Coronary artery (tissue), 2 donors: Measurements from ENCODE around the gene DNAH1.

Experiments
- DNase-seq: peaks from one replicate; pipeline ENCODE4 v3.0.0-alpha.2; 2017; ENCODE audit warnings: low spot score
- H3K27ac ChIP-seq, 2 donors: fragments of 200-600 bp; sonication (generic); one replicate each; pipeline ENCODE4 v1.5.1; 2016 to 2019
- H3K4me3 ChIP-seq: fragments of 200-600 bp; sonication (generic); 2 replicates; pipeline ENCODE4 v1.5.1; 2016; ENCODE audit warnings: mild to moderate bottlenecking, moderate library complexity
- TF ChIP-seq, protein P1 (sequence below): fragments of 200-600 bp; sonication (generic); IDR thresholded peaks from one replicate; pipeline ENCODE4 v1.5.1; 2019; ENCODE audit warnings: antibody characterized with exemption

DNAH1 gene

DNA sequence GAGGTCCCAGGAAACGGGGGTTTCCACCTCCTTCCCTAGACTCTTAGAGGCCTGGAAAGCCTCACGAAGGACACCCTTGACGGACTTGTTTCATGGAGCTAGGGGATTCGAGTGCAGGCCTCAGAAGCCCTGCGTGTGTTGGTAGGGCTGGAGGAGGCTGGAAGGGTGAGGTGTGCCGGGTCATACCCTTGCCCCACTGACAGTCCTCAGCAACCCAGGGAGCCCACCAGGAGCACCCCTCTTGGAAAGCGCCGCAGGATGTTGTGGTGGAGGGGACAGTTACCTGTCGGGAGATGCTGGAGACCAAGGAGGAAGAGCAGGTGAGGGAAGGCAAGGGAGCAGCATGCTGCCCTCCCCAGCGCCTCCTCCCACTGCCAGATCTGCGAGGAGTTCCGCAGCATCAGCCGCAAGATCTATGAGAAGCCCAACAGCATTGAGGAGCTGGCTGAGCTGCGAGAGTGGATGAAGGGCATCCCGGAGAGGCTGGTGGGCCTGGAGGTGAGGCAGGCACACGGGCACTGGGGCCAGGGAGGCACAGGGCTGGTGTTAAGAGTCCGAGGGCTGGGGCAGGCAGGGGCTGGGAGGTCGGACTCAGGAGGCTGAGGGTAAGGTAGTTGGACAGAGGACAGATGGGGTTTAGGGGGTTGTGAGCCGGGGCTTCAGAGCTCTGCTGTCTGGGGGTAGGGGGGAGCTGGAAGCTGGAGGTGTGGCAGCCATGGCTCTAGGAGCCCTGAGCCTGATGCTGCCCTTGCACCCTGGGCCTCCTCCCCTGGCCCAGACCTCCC, 33.7 kb downstream of the DNAH1 start:
- TF ChIP-seq, protein P1, sequence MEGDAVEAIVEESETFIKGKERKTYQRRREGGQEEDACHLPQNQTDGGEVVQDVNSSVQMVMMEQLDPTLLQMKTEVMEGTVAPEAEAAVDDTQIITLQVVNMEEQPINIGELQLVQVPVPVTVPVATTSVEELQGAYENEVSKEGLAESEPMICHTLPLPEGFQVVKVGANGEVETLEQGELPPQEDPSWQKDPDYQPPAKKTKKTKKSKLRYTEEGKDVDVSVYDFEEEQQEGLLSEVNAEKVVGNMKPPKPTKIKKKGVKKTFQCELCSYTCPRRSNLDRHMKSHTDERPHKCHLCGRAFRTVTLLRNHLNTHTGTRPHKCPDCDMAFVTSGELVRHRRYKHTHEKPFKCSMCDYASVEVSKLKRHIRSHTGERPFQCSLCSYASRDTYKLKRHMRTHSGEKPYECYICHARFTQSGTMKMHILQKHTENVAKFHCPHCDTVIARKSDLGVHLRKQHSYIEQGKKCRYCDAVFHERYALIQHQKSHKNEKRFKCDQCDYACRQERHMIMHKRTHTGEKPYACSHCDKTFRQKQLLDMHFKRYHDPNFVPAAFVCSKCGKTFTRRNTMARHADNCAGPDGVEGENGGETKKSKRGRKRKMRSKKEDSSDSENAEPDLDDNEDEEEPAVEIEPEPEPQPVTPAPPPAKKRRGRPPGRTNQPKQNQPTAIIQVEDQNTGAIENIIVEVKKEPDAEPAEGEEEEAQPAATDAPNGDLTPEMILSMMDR = no peak
- Histone ChIP-seq H3K27ac (no peak overlapping the region), H3K4me3 (no peak overlapping the region)
- no peak for DNase-seq

DNA sequence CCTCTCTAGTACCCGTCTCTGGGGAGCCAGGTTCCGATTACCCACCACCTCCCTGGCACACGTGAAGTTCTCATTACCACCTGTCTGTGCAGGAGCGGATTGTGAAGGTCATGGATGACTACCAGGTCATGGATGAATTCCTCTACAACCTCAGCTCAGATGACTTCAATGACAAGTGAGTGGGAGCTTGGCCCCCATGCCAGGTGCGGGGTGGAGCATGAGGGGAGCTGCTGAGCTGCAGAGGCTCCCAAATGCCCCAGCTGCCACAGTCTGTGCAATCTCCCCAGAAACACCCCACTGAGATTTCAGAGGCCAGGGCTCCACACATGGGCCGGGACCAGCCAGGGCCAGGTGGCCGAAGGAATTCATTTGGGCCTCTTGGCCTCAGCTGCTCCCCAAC, 34.3 kb downstream of the DNAH1 start:
- no peak for DNase-seq
- TF ChIP-seq, protein P1 = no peak

DNA sequence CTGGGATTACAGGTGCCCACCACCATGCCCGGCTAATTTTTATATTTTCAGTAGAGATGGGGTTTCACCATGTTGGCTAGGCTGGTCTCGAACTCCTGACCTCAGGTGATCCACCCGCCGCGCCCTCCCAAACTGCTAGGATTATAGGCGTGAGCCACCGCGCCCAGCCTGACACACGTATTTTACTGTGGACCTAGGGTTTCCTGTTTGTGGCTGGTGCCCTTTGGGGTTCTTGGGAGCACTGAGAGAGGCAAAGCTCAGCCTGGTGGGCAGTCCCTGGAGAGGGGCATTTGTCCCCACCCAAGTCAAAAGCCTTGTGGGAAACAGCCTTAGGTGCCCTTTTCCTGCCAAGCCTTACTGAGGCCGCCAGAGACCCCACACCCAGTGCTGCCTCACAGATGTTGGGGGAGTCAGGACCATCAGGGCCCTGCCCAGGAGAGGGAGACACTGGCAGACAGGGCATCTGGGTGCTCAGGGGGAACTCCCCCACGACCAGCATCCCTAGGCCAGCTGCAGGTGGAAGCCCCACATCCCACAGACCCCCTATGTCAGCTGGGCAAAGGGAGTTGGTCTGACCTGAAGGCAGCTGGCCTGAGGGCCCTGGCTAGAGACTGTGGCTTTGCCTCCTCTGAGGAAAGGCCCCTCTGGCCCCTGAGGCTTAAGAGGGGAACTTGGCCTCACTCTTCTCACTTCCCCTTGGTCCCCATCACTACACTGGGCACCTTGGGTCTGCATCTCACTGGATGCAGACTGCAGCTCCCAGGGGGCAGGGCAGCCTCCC, 35.1 kb downstream of the DNAH1 start:
- TF ChIP-seq, protein P1 = no peak
- DNase-seq = no peak
- H3K4me3 ChIP-seq = no peak overlapping the region
- H3K27ac ChIP-seq = no peak overlapping the region

More for the DNA sequence above, 34.3 kb downstream of the DNAH1 start:
- Histone ChIP-seq H3K27ac (no peak overlapping the region), H3K4me3 (no peak overlapping the region)

DNA sequence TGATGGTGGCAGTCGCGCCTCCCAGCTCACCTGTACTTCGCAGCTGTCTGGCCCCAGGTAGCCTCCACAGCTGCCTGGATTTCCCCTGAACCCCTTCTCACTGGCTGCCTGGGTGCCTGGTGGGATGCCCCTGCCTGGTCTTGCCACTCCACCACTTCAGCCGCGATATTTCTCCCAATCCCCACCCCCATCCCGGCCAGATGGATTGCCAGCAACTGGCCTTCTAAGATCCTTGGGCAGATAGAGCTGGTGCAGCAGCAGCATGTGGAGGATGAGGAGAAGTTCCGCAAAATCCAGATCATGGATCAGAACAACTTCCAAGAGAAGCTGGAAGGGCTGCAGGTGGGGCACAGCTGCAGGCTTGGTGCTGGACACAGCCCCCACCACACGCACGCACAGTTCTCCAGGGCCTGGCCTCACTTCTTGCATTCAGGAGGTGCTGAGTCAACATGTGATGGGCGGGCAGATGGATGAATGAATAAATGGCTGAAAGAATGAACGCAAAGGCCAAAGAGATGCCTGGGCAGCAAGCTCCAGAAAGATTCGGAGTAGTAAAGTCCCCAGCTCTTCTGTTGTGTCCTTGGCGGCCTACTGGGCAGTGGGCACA, 35.7 kb downstream of the DNAH1 start:
- Histone ChIP-seq H3K4me3 (no peak overlapping the region), H3K27ac (no peak overlapping the region)
- no peak for DNase-seq
- TF ChIP-seq, protein P1 = no peak

DNA sequence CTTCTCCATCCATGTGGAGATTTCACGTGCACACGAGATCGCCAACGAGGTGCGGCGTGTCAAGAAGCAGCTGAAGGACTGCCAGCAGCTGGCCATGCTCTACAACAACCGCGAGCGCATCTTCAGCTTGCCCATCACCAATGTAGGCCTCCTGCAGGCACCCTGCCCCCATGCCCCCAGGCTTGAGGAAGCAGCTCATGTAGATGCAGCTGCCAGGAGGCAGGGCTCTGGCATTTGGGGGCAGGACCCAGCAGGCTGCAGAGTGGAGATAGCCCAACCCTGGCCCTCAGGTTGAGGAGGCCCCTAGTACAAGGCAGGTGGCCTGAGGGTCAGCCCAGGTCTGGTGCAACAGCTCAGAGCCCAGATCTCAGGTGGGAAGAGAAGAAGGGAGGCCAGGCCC, 36.4 kb downstream of the DNAH1 start:
- no peak for DNase-seq
- TF ChIP-seq, protein P1 = no peak
- Histone ChIP-seq H3K27ac (no peak overlapping the region), H3K4me3 (no peak overlapping the region)

DNA sequence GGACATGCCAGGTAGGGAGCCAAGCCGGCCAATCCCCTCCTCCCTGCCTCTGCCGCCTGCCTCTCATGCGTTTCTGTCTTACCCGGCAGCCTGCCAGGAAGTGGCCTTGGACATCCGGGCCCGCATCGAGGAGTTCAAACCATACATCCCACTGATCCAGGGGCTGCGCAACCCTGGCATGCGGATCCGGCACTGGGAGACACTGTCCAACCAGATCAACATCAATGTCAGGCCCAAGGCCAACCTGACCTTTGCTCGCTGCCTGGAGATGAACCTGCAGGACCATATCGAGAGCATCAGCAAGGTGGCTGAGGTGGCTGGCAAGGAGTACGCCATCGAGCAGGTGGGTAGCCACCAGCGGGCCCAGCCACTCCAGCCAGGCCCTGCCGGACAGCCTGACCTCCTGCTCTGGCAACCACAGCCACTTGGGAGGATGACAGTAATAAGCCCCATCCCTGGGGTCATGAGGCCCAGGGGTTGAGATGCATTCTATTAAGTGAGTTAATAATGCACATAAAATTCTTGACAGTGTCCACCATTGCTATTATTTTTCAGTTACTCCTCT, 37.3 kb downstream of the DNAH1 start:
- no peak for DNase-seq
- TF ChIP-seq, protein P1 = no peak
- H3K27ac ChIP-seq = no peak overlapping the region
- H3K4me3 ChIP-seq = no peak overlapping the region
